ENCODE measurements around the gene PLEK2. TPM values are rescaled to one million over a fixed set of nuclear protein-coding genes. Genes with fewer than 3 reads are reported as not detected.

The PLEK2 gene
- total and polyA plus RNA-seq, 7 donors: 0.16 to 51.8 (median 21.6) TPM; not detected in 1

DNA sequence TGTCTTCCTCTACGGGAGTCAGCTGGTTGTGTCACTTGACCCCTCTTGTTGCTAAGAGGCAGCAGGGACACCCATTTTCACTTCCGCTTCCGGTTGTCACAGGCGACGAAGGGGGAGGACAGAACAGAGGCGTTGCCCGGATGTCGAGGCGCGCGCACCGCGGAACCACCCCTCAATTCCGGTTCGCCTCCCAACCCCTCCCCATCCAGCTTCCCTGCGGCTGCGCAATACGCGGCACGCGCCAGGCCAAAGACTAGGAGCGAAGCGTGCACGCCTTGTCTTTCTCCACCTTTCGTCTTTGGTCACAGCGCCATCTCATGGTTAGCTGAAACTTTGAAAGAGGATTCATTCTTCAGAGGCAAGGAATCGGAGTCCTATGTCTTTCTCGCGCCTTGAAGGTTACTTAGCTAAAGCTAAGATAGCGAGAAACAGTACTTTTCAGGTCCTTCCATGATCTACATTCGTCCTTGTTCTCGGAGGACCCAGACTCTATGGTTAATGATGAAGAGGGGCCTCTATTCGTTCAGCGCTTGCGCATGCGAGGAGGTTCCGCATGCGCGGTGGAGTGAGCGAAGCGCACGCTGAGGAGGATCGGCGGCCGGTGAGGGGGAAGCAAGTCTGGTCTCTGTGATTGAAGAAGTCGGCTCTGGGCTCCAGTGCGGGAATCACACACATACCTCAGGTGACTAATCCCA is 52.0 kb downstream of the PLEK2 start, which contains the start of the genes ATP6V1D and EIF2S1:
Gene ATP6V1D (minus strand): TSS at position 30 of the 695 bp plus-strand sequence. CDS start 106 bp downstream, outside the sequence.
Gene EIF2S1 (plus strand): TSS at position 554 of the 695 bp plus-strand sequence. CDS start 4,440 bp downstream, outside the sequence.
- intact Hi-C loops (cut with DNase I): loop anchor here (2.0 kb wide), 1 partner anchor 119 kb away; the partner anchor contains the start of gene PALS1

DNA sequence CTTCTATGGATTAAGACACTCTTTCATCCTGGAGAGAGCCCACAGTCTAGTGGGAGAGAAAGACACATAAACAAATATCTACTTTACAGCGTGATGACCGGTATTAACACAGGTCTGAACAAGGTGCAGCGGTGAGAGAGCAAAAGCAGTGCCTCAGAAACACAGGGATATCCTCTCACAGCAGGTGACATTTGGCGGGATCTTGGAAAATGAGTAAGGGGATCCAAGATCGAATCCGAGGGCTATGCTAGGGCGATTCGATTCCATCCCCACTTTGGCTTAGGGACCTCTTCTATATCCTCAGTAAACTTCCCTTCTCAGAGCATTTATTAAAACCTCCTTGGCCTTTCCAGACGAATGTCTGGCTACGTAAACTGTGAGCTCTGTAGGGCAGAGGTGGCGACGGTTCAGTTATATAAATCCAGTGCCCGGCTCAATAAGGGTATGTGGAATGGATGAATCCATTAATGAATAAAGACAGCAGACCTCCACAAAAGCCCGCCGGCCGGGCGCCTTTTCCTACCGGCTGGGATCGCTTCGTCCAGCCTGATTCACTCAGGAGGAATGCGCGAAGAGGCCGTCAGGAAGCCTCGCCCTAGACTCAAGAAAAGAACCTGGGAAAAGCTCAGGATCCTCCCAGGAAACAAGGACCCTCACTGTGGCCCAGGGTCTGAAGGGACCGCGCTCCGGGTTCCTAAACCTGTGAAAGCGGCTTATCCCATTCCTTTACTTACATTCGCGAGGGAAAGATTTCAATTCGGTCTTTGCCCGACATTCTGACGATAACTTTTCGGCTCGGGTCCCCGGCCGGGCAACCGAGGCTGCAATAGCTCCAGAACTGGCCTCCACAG is 52.8 kb downstream of the PLEK2 start:
- Histone ChIP-seq H3K36me3 (peaks cover 0 to 23% (median 0%) of the 10 kb centered on the region in 4 donors), H3K27ac (peak overlapping the region; percentile 88 to 93 (median 90)), H3K9me3 (no peaks in the 10 kb centered on the region), H3K27me3 (no peaks in the 10 kb centered on the region), H3K4me3 (peak overlapping the region; percentile 82 to 85 (median 83)), H3K4me1 (peaks cover 0 to 58% (median 54%) of the 10 kb centered on the region in 4 donors)
- TF ChIP-seq POLR2A (IDR thresholded peaks at IDR 0.05) (peak; percentile 12 to 48), POLR2AphosphoS5 (IDR thresholded peaks at IDR 0.05) (no peak)
- intact Hi-C loops (cut with DNase I): loop anchor here (2.0 kb wide), 1 partner anchor 118 kb away; the partner anchor contains the start of gene PALS1
- 0 to 3% methylated on average over 38 of the region's 38 CpGs for WGBS, 2 donors
- peak; percentile 68 for DNase-seq

More for the DNA sequence above, 52.0 kb downstream of the PLEK2 start, which contains the start of the genes ATP6V1D and EIF2S1:
- peaks cover 0 to 63% (median 55%) of the 10 kb centered on the region in 4 donors for H3K4me1 ChIP-seq
- TF ChIP-seq CTCF (IDR thresholded peaks at IDR 0.05) (peak; percentile 78 to 98 (median 95)), POLR2A (IDR thresholded peaks at IDR 0.05) (peak; percentile 83 to 84), EP300 (IDR thresholded peaks at IDR 0.05) (peak in 1 of 4 donors; percentile 40), POLR2AphosphoS5 (IDR thresholded peaks at IDR 0.05) (peak; percentile 87 to 96 (median 92))
- H3K27me3 ChIP-seq: no peaks in the 10 kb centered on the region
- H3K27ac ChIP-seq: peak within 1 kb of the TSS; percentile 88 to 93 (median 90)
- H3K36me3 ChIP-seq: peaks cover 0 to 31% (median under 1%) of the 10 kb centered on the region in 4 donors
- 0% methylated on average over 47 of the region's 47 CpGs for WGBS, 2 donors
- peak within 1 kb of the TSS; percentile 82 to 85 (median 83) for H3K4me3 ChIP-seq
- DNase-seq: peak; percentile 100
- no peaks in the 10 kb centered on the region for H3K9me3 ChIP-seq

DNA sequence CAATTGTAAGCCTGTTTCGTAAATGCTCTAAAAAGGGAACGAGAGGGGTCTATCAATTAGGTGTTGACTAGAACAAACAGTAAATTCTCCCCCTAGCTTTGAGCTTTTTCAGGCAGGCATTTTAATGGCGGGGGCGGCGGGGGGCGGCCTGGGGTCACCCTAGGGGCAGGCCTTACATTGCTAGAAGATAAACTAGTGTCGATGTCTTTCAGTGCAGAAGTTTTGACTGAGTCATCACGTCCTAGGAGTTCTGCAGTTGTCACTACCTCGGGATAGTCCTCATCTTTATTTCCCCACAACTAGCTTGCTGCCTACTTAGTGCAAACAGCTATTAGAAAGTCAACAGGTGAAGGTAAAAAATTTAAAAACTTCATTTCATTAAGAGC is 54.0 kb downstream of the PLEK2 start:
- Histone ChIP-seq H3K9me3 (no peaks in the 10 kb centered on the region), H3K27me3 (no peaks in the 10 kb centered on the region), H3K4me1 (peaks cover 0 to 52% (median 44%) of the 10 kb centered on the region in 4 donors), H3K27ac (no peak overlapping the region), H3K36me3 (peaks cover 0 to 14% (median 0%) of the 10 kb centered on the region in 4 donors), H3K4me3 (no peak overlapping the region)
- TF ChIP-seq CTCF (IDR thresholded peaks at IDR 0.05) (no peak), EP300 (IDR thresholded peaks at IDR 0.05) (no peak), POLR2A (IDR thresholded peaks at IDR 0.05) (no peak)
- intact Hi-C loops (cut with DNase I): loop anchor here (2.0 kb wide), 1 partner anchor 117 kb away; the partner anchor contains the start of gene PALS1
- 75 to 80% methylated on average over 9 of the region's 9 CpGs for WGBS, 2 donors
- no peak for DNase-seq

- no peak overlapping the region for H3K27ac ChIP-seq
- peaks cover 0 to 46% (median 41%) of the 10 kb centered on the region in 4 donors for H3K4me1 ChIP-seq
- WGBS, 2 donors: 68 to 70% methylated on average over 4 of the region's 4 CpGs
- H3K9me3 ChIP-seq: no peaks in the 10 kb centered on the region
- H3K4me3 ChIP-seq: no peak overlapping the region
- no peaks in the 10 kb centered on the region for H3K27me3 ChIP-seq
- TF ChIP-seq POLR2AphosphoS5 (IDR thresholded peaks at IDR 0.05): no peak
- TF ChIP-seq CTCF (IDR thresholded peaks at IDR 0.05): no peak
- TF ChIP-seq POLR2A (IDR thresholded peaks at IDR 0.05): no peak
- no peak for TF ChIP-seq EP300 (IDR thresholded peaks at IDR 0.05)
- intact Hi-C loops (cut with DNase I): no loop called here
- DNase-seq: no peak
- H3K36me3 ChIP-seq: peaks cover 0 to 13% (median 0%) of the 10 kb centered on the region in 4 donors
Measured at GRCh38 chr14:67357186-67357968, 54.6 kb downstream of the PLEK2 start.
